Fibroblast of skin of left biceps (primary cell): ENCODE results near the gene PRKCI.
"Not testable (repeated sequence)": the region's sequence is repeated elsewhere in the genome, so short reads cannot be mapped to it uniquely, and the experiment has no call there.

Experiments
- DNase-seq, 2 experiments: peaks; one replicate each; pipeline ENCODE4 v3.0.0-alpha.2; 2013; ENCODE audit warnings: low read depth in 2 of 2

The PRKCI gene

DNA sequence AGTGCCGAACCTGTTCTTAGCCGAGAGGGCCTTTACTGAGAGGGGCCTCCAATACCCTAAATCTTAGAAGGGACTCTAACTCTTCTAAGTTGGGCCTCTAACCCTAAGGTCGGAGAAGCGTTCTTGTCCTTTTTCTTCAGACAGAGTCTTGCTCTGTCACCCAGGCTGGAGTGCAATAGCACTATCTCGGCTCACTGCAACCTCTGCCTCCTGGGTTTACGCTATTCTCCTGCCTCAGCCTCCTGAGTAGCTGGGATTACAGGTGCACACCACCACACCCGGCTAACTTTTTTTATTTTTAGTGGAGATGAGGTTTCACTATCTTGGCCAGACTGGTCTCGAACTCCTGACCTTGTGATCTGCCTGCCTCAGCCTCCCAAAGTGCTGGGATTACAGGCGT, 120.0 kb downstream of the PRKCI start:
- not testable (repeated sequence) for DNase-seq

DNA sequence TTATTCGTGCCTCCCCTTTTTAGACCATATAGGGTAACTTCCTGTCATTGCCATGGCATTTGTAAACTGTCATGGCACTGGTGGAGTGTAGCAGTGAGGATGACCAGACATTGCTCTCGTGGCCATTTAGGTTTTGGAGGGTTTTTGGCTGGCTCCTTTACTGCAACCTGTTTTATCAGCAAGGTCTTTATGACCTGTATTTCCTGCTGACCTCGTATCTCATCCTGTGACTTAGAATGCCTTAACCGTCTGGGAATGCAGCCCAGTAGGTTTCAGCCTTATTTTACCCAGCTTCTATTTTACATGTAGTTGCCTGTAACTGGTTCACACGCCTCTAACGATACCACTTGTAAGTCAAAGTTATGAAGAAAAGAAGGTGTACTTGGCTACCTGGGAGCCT, 121.6 kb downstream of the PRKCI start:
- DNase-seq = not testable (repeated sequence)

DNA sequence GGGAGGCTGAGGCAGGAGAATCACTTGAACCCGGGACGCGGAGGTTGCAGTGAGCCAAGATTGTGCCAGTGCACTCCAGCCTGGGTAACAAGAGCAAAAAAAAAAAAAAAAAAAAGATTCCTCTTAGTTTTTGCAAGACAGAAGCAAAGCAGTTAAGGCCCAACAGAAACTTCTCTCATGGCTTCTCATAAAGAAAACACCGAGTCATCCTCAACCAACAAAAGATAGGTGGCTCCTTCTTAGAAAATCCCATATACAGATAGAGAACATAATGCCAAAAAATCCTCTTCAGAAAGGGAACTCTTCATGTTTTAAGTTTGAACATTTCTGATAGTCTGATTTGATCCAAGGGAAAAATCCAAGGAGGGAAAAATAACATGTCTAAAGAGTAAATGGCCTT, 122.7 kb downstream of the PRKCI start:
- no peak for DNase-seq

DNA sequence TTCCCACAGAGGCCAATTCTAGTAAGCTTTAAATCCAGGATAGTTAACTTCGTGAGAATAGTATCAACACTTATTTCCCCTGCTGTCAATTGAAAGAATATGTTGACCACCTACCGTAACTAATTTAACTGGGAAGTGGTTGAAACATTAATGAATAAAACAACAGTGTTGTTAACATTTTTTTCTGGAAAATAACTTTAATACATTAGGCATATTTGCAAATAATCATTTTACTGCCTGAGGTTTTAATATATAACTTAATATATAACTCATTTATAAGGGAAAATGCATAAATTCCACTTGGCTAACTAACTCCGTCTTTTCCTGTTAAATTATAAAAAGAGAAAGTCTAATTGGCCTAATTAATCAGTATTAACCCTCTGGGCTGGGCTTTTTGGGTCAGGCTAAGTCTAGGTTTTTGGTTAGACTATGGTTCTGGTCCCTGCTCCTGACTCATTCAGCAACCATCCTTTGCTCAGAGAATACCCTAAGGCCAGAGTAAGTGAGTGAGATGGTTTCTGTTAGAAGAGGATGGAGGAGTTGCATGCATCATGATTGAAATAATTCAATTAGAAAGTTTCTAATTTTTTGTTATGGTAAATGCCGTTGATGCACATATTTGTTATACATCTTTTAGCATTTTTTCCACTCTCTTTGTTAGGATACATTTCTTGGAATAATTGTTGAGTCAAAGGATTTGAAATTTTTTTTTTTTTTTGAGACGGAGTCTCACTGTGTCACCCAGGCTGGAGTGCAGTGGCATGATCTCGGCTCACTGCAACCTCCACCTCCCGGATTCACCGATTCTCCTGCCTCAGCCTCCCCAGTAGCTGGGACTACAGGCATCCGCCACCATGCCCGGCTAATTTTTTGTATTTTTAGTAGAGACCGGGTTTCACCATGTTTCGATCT, 124.5 kb downstream of the PRKCI start:
- DNase-seq = no peak

DNA sequence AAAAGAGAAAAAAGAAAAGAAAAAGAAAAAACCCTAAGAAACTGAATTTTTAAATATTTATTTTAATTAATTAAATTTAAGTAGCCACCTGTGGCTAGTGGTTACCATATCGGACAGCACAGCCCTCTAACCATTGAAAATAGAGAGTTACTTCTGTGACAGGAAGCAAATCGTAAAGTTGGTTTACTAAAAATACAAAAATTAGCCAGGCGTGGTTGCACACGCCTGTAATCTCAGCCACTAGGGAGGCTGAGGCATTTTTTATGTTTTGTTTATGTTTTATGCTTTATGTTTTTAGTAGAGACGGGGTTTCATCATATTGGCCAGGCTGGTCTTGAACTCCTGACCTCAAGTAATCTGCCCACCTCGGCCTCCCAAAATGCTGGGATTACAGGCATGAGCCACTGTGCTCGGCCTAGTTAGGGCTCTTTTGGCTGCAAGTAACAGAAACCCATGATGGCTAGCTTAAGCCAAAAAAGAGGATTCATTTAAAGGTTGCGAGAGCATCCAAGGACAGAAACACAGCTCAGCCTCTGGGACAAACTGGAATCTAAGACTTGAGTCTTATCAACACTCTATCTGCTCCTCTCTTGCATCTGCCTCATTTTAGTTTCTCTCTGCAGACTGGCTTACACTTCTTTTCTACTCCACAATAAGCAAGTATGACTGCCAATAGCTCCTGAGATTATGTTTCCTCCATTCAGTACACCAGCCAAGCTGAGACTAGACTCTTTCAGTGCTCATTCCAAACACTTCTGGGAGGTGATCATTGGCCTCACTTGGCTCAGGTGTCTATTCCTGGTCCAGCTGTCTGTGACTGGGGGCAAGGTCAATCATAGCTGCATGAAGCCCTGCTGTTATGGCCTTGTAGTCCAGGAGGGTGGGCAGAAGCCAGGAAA, 128.5 kb downstream of the PRKCI start:
- DNase-seq = no peak

DNA sequence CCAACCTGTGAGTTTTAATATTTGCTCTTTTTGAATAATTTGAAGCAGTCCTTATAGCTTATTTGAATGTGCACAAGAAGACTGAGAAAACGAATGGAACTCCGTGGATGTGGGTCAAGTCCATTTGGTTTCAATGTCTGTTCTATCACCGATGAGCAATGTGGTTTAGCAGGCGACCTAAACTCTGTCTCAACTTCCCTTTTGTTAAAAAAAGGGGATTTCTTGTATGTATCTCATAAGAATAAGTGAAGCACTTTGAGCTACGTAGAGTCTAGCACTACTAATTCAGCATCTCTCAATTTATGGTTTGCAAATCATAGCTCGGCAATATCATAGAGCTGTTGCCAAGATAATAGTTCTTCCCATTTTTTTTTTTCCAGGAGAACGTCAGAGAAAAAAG, 130.7 kb downstream of the PRKCI start:
- no peak for DNase-seq

DNA sequence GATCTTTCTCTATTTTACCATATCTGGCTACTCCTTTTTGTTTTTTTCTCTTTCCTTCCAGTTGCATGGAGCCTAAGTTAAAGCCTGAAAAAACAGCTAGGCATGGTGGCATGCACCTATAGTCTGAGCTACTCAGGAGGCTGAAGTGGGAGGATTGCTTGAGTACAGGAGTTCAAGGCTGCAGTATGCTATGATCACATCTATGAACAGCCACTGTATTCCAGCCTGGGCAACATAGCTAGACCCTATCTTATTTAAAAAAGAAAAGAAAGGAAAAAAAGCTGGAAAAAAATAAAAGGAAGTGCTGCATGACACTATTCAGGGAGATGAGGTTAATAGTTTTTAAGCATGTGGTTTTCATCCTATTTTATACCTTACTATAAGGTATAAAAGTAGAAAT, 131.3 kb downstream of the PRKCI start:
- no peak for DNase-seq

DNA sequence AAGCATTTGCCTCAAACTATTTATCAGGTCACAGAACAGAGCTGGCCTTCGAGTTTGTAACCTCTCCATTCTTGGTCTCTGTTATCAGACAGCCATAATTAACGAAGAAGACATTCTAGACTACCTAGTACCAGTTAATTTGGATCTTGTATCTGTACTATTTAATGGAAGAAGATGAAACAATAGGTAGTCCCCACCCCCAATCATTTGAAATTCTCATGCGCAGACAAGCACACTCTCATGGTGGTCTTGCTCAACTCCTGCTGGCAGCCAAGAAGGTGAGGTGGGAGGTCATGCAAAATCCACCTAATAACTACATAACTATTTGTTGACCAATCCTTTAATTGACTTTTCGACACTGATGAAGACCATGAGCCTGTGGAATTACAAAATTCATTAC, 132.5 kb downstream of the PRKCI start:
- DNase-seq = no peak
